ENCODE results near the gene UGGT2. TPM values are rescaled to one million over a fixed set of nuclear protein-coding genes. Genes with fewer than 3 reads are reported as not detected.
"Not testable (repeated sequence)": the region's sequence is repeated elsewhere in the genome, so short reads cannot be mapped to it uniquely, and the experiment has no call there.

UGGT2 gene
- polyA plus RNA-seq, 6 donors from 2014 or later = 0.22 to 0.58 TPM; not detected in 4

- no peak for ATAC-seq (ENCODE audit: low read depth in 2 of 2)
- Mint-ChIP-seq H3K27ac (peak overlapping the region in 1 of 6 donors; percentile 49), H3K4me1 (peaks cover 0 to 4% (median 0%) of the 10 kb centered on the region in 3 donors), H3K4me3 (no peak overlapping the region), H3K36me3 (peaks cover 36 to 49% of the 10 kb centered on the region in 2 donors), H3K27me3 (no peaks in the 10 kb centered on the region), H3K9me3 (peaks cover 0 to 12% (median 2%) of the 10 kb centered on the region in 7 donors)
- DNase-seq = no peak
These were observed 262.0 kb downstream of the UGGT2 start for GRCh38 chr13:95791084-95791722.

- Mint-ChIP-seq H3K36me3 (peaks cover 40 to 53% of the 10 kb centered on the region in 2 donors), H3K9me3 (peaks cover 0 to 12% (median 2%) of the 10 kb centered on the region in 7 donors), H3K27ac (peak overlapping the region in 1 of 6 donors; percentile 75)
- not testable (repeated sequence) for H3K4me3 Mint-ChIP-seq; H3K27me3 Mint-ChIP-seq; H3K4me1 Mint-ChIP-seq; ATAC-seq (ENCODE audit: low read depth in 2 of 2); DNase-seq
These were observed 263.9 kb downstream of the UGGT2 start for GRCh38 chr13:95789315-95789714.

- no peak for DNase-seq
- ATAC-seq (ENCODE audit: low read depth in 2 of 2) = no peak
- no peak overlapping the region for H3K27ac Mint-ChIP-seq
- H3K27me3 Mint-ChIP-seq = no peaks in the 10 kb centered on the region
- H3K4me3 Mint-ChIP-seq = no peak overlapping the region
- peaks cover 40 to 51% of the 10 kb centered on the region in 2 donors for H3K36me3 Mint-ChIP-seq
- H3K9me3 Mint-ChIP-seq = peaks cover 0 to 12% (median 2%) of the 10 kb centered on the region in 7 donors
- peaks cover 0 to 4% (median 0%) of the 10 kb centered on the region in 3 donors for H3K4me1 Mint-ChIP-seq
These were observed 265.1 kb downstream of the UGGT2 start for GRCh38 chr13:95788100-95788463.

GRCh38 chr13:95787356-95788099, 265.7 kb downstream of the UGGT2 start:
- no peak overlapping the region for H3K4me3 Mint-ChIP-seq
- no peak for ATAC-seq (ENCODE audit: low read depth in 2 of 2)
- H3K36me3 Mint-ChIP-seq = peaks cover 40 to 54% of the 10 kb centered on the region in 2 donors
- no peaks in the 10 kb centered on the region for H3K27me3 Mint-ChIP-seq
- H3K9me3 Mint-ChIP-seq = peaks cover 0 to 12% (median 3%) of the 10 kb centered on the region in 7 donors
- DNase-seq = no peak
- H3K27ac Mint-ChIP-seq = no peak overlapping the region
- peaks cover 0 to 4% (median 0%) of the 10 kb centered on the region in 3 donors for H3K4me1 Mint-ChIP-seq

GRCh38 chr13:95784900-95785290, 268.3 kb downstream of the UGGT2 start:
- Mint-ChIP-seq H3K27me3 (no peaks in the 10 kb centered on the region), H3K36me3 (peaks cover 36 to 48% of the 10 kb centered on the region in 2 donors), H3K4me3 (no peak overlapping the region), H3K9me3 (peaks cover 0 to 16% (median 7%) of the 10 kb centered on the region in 7 donors), H3K27ac (peak overlapping the region in 1 of 6 donors; percentile 55), H3K4me1 (peaks cover 0 to under 1% (median 0%) of the 10 kb centered on the region in 3 donors)
- DNase-seq = no peak
- ATAC-seq (ENCODE audit: low read depth in 2 of 2) = no peak

- peaks cover 0 to 14% (median 7%) of the 10 kb centered on the region in 7 donors for H3K9me3 Mint-ChIP-seq
- no peak for ATAC-seq (ENCODE audit: low read depth in 2 of 2)
- H3K36me3 Mint-ChIP-seq = peaks cover 30 to 44% of the 10 kb centered on the region in 2 donors
- no peaks in the 10 kb centered on the region for H3K27me3 Mint-ChIP-seq
- no peak overlapping the region for H3K4me3 Mint-ChIP-seq
- H3K4me1 Mint-ChIP-seq = no peaks in the 10 kb centered on the region
- no peak for DNase-seq
- H3K27ac Mint-ChIP-seq = no peak overlapping the region
These were observed 268.9 kb downstream of the UGGT2 start for GRCh38 chr13:95784161-95784899.

- Mint-ChIP-seq H3K9me3 (peaks cover 0 to 10% (median 4%) of the 10 kb centered on the region in 7 donors), H3K27ac (peak overlapping the region in 2 of 6 donors; percentile 29 to 76), H3K4me1 (no peaks in the 10 kb centered on the region), H3K27me3 (no peaks in the 10 kb centered on the region), H3K4me3 (no peak overlapping the region), H3K36me3 (peaks cover 25 to 38% of the 10 kb centered on the region in 2 donors)
- ATAC-seq (ENCODE audit: low read depth in 2 of 2) (no peak), DNase-seq (no peak)
These were observed 269.5 kb downstream of the UGGT2 start for GRCh38 chr13:95783747-95784146.

GRCh38 chr13:95781940-95782339, 271.3 kb downstream of the UGGT2 start:
- H3K36me3 Mint-ChIP-seq = peaks cover 15 to 21% of the 10 kb centered on the region in 2 donors

GRCh38 chr13:95781016-95781415, 272.2 kb downstream of the UGGT2 start:
- Mint-ChIP-seq H3K27me3 (no peaks in the 10 kb centered on the region), H3K4me3 (no peak overlapping the region), H3K4me1 (no peaks in the 10 kb centered on the region), H3K9me3 (peaks cover 0 to 10% (median 0%) of the 10 kb centered on the region in 7 donors), H3K36me3 (peaks cover 11 to 18% of the 10 kb centered on the region in 2 donors), H3K27ac (no peak overlapping the region)
- no peak for ATAC-seq (ENCODE audit: low read depth in 2 of 2)
- DNase-seq = no peak

More at GRCh38 chr13:95781940-95782339, 271.3 kb downstream of the UGGT2 start:
- H3K4me3 Mint-ChIP-seq; ATAC-seq (ENCODE audit: low read depth in 2 of 2); H3K9me3 Mint-ChIP-seq; H3K27me3 Mint-ChIP-seq; H3K4me1 Mint-ChIP-seq; H3K27ac Mint-ChIP-seq; DNase-seq: not testable (repeated sequence)

GRCh38 chr13:95779522-95779921, 273.7 kb downstream of the UGGT2 start:
- H3K9me3 Mint-ChIP-seq = peaks cover 0 to 10% (median 0%) of the 10 kb centered on the region in 7 donors
- ATAC-seq (ENCODE audit: low read depth in 2 of 2) = no peak
- no peak for DNase-seq
- peaks cover 9 to 21% of the 10 kb centered on the region in 2 donors for H3K36me3 Mint-ChIP-seq
- H3K4me3 Mint-ChIP-seq = no peak overlapping the region
- H3K4me1 Mint-ChIP-seq = no peaks in the 10 kb centered on the region
- H3K27ac Mint-ChIP-seq = no peak overlapping the region
- H3K27me3 Mint-ChIP-seq = no peaks in the 10 kb centered on the region

- Mint-ChIP-seq H3K4me1 (no peaks in the 10 kb centered on the region), H3K4me3 (no peak overlapping the region), H3K27me3 (no peaks in the 10 kb centered on the region), H3K36me3 (peaks cover 17 to 18% of the 10 kb centered on the region in 2 donors), H3K9me3 (peaks cover 0 to 2% (median 0%) of the 10 kb centered on the region in 7 donors), H3K27ac (peak overlapping the region in 1 of 6 donors; percentile 14)
- ATAC-seq (ENCODE audit: low read depth in 2 of 2) (no peak), DNase-seq (no peak)
These were observed 281.3 kb downstream of the UGGT2 start for GRCh38 chr13:95771905-95772304.

GRCh38 chr13:95763601-95764000, 289.6 kb downstream of the UGGT2 start:
- DNase-seq = no peak
- H3K36me3 Mint-ChIP-seq = peaks cover 7 to 9% of the 10 kb centered on the region in 2 donors
- H3K4me1 Mint-ChIP-seq = no peaks in the 10 kb centered on the region
- H3K9me3 Mint-ChIP-seq = no peaks in the 10 kb centered on the region
- no peak overlapping the region for H3K4me3 Mint-ChIP-seq
- no peak for ATAC-seq (ENCODE audit: low read depth in 2 of 2)
- H3K27ac Mint-ChIP-seq = no peak overlapping the region
- H3K27me3 Mint-ChIP-seq = no peaks in the 10 kb centered on the region

GRCh38 chr13:95762626-95763025, 290.6 kb downstream of the UGGT2 start:
- H3K27me3 Mint-ChIP-seq; H3K4me1 Mint-ChIP-seq; DNase-seq; H3K4me3 Mint-ChIP-seq; ATAC-seq (ENCODE audit: low read depth in 2 of 2); H3K9me3 Mint-ChIP-seq: not testable (repeated sequence)
- Mint-ChIP-seq H3K27ac (peak overlapping the region in 1 of 6 donors; percentile 92), H3K36me3 (peaks cover 12 to 14% of the 10 kb centered on the region in 2 donors)
